Lung (tissue), 12 donors: ENCODE data around the gene SULT2B1. TPM values are rescaled to one million over a fixed set of nuclear protein-coding genes. Genes with fewer than 3 reads are reported as not detected.
"Not testable (repeated sequence)": the region's sequence is repeated elsewhere in the genome, so short reads cannot be mapped to it uniquely, and the experiment has no call there.

Source experiments
- ATAC-seq: fragments of 200-7000 bp; cut with Tn5 transposase; one replicate; pipeline ENCODE4 v1.9.1; 2020; ENCODE audit warnings: moderate number of reproducible peaks; ENCODE audit not compliant: insufficient read depth, low FRiP score
- DNase-seq, 3 donors: peaks; one replicate each; pipeline ENCODE4 v3.0.0-alpha.2; 2013 to 2017
- H3K27ac ChIP-seq, 2 donors: one replicate each; pipeline ENCODE4 v1.5.1; 2013; ENCODE audit warnings: mild to moderate bottlenecking in 2 of 2, moderate library complexity in 2 of 2, control low read depth in 1 of 2, inconsistent platforms in 1 of 2, low read depth in 1 of 2, low read length in 1 of 2
- H3K27me3 ChIP-seq, 3 donors: one replicate each; pipeline ENCODE4 v1.5.1; 2013; ENCODE audit warnings: low read length in 2 of 3; ENCODE audit not compliant: control insufficient read depth in 3 of 3, insufficient read depth in 3 of 3
- H3K36me3 ChIP-seq, 4 donors: one replicate each; pipeline ENCODE4 v1.5.1; 2013; ENCODE audit warnings: low read length in 4 of 4, mild to moderate bottlenecking in 1 of 4, moderate library complexity in 1 of 4; ENCODE audit not compliant: control insufficient read depth in 4 of 4, insufficient read depth in 4 of 4
- H3K4me1 ChIP-seq, 5 donors: one replicate each; pipeline ENCODE4 v1.5.1; 2013; ENCODE audit warnings: low read length in 5 of 5, mild to moderate bottlenecking in 2 of 5, moderate library complexity in 1 of 5; ENCODE audit not compliant: control insufficient read depth in 5 of 5, insufficient read depth in 5 of 5
- H3K4me3 ChIP-seq: one replicate; pipeline ENCODE4 v1.5.1; 2013; ENCODE audit warnings: mild to moderate bottlenecking, control low read depth, moderate library complexity
- H3K9ac ChIP-seq, 2 donors: one replicate each; pipeline ENCODE4 v1.5.1; 2013; ENCODE audit warnings: low read length in 2 of 2, control low read depth in 1 of 2; ENCODE audit not compliant: insufficient read depth in 1 of 2
- H3K9me3 ChIP-seq, 4 donors: one replicate each; pipeline ENCODE4 v1.5.1; 2013; ENCODE audit warnings: low read length in 3 of 4, mild to moderate bottlenecking in 1 of 4, moderate library complexity in 1 of 4; ENCODE audit not compliant: control insufficient read depth in 4 of 4, insufficient read depth in 3 of 4
- CTCF ChIP-seq: IDR thresholded peaks from 2 replicates; pipeline ENCODE4 v1.5.1; 2012; ENCODE audit warnings: mild to moderate bottlenecking; ENCODE audit errors: control extremely low read depth, extremely low read depth
- WGBS, 2 donors: extraction: QIAGEN DNeasy Blood & Tissue Kit; methylation state at CpG; one replicate each; pipeline ENCODE4 v1.1.7; 2013; 5-methylcytosine and 5-hydroxymethylcytosine counted together
- polyA plus RNA-seq, 2 donors: library from polyadenylated mRNA; stranded (reverse); fragments of 200-250 nt; gene quantifications; one replicate each; pipeline ENCODE4 v1.2.1, GENCODE V29; 2013
- total RNA-seq, 2 donors: library from RNA; depleted of rRNA in 1 of 2; stranded (reverse); fragments of >200 nt in 1 of 2; gene quantifications; one replicate each; pipeline ENCODE4 v1.2.1, GENCODE V29; 2014 to 2021
- donor health status: control.
- donor health status: control.
- donor health status: Bipolar disorder and iron deficiency.
- donor health status: healthy.
- donor health status: DM: yes; HTN: yes; CAD: no.

SULT2B1 gene
- total and polyA plus RNA-seq, 4 donors, result 1.2 to 22.9 (median 10.7) TPM

GRCh38 chr19:48530770-48531169, 21.2 kb upstream of the SULT2B1 start:
- Histone ChIP-seq H3K27ac (no peak overlapping the region), H3K9me3 (peaks cover 0 to 17% (median 2%) of the 10 kb centered on the region in 4 donors), H3K27me3 (no peaks in the 10 kb centered on the region), H3K36me3 (no peaks in the 10 kb centered on the region), H3K4me3 (no peak overlapping the region), H3K4me1 (no peaks in the 10 kb centered on the region), H3K9ac (no peak overlapping the region)
- DNase-seq (no peak), ATAC-seq (no peak)
- WGBS, 2 donors, result 76 to 78% methylated on average over 6 of the region's 6 CpGs
- no peak for TF ChIP-seq CTCF

DNA sequence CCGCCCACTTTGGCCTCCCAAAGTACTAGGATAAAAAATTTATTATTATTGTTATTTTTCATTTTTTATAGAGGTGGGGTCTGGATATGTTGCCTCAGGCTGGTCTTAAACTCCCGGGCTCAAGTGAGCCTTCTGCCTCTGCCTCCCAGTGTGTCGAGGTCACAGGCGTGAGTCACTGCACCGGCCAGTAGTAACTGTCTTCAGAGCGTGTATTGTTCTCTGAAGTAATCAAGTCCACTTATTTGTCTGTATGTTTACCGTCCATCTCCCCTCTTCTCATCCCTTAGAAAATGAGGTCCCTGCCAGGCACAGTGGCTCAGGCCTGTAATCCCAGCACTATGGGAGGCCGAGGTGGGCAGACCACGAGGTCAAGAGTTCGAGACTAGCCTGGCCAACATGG, 18.2 kb upstream of the SULT2B1 start:
- Histone ChIP-seq H3K36me3 (no peaks in the 10 kb centered on the region), H3K9me3 (peaks cover 0 to 8% (median 0%) of the 10 kb centered on the region in 4 donors), H3K4me1 (no peaks in the 10 kb centered on the region), H3K9ac (no peak overlapping the region), H3K27me3 (no peaks in the 10 kb centered on the region), H3K4me3 (no peak overlapping the region), H3K27ac (no peak overlapping the region)
- ATAC-seq (no peak), DNase-seq (no peak)
- WGBS, 2 donors, result 86 to 93% methylated on average over 10 of the region's 10 CpGs
- no peak for TF ChIP-seq CTCF

DNA sequence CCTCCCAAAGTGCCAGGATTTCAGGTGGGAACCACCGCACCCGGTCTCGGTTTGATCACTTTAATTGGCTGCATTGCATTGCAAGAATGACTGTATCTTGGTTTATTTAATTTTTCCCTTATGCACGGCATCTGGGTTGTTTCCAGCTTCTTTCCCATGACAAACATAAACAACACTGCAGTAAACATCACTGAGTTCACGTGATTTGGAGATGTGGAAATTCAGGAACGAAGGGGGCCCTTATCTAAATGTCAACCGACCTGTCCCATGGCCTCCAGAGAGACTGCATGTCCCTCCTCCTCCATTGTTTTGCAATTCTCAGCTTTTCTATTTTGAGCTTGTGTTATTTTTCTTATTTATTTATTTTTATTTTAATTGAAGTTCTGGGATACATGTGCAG, 14.4 kb upstream of the SULT2B1 start:
- no peak overlapping the region for H3K27ac ChIP-seq
- H3K9ac ChIP-seq, result no peak overlapping the region
- H3K9me3 ChIP-seq, result no peaks in the 10 kb centered on the region
- 81% methylated on average over 7 of the region's 7 CpGs for WGBS, 2 donors
- no peaks in the 10 kb centered on the region for H3K36me3 ChIP-seq
- no peak for TF ChIP-seq CTCF
- ATAC-seq (no peak), DNase-seq (peak in 1 of 3 donors; percentile 33)
- H3K4me1 ChIP-seq, result no peaks in the 10 kb centered on the region
- H3K27me3 ChIP-seq, result no peaks in the 10 kb centered on the region
- H3K4me3 ChIP-seq, result no peak overlapping the region

GRCh38 chr19:48538057-48538456, 13.9 kb upstream of the SULT2B1 start:
- H3K4me1 ChIP-seq, H3K4me3 ChIP-seq, H3K9ac ChIP-seq, H3K9me3 ChIP-seq, DNase-seq, H3K36me3 ChIP-seq, ATAC-seq, H3K27me3 ChIP-seq, H3K27ac ChIP-seq: not testable (repeated sequence)
- WGBS, 2 donors, result 89 to 97% methylated on average over 8 of the region's 8 CpGs
